ENCODE results near the gene PFN1. TPM values are rescaled to one million over a fixed set of nuclear protein-coding genes. Genes with fewer than 3 reads are reported as not detected.

PFN1 gene
- polyA plus RNA-seq, 1 donor from 2014 or later, result 145 TPM

DNA sequence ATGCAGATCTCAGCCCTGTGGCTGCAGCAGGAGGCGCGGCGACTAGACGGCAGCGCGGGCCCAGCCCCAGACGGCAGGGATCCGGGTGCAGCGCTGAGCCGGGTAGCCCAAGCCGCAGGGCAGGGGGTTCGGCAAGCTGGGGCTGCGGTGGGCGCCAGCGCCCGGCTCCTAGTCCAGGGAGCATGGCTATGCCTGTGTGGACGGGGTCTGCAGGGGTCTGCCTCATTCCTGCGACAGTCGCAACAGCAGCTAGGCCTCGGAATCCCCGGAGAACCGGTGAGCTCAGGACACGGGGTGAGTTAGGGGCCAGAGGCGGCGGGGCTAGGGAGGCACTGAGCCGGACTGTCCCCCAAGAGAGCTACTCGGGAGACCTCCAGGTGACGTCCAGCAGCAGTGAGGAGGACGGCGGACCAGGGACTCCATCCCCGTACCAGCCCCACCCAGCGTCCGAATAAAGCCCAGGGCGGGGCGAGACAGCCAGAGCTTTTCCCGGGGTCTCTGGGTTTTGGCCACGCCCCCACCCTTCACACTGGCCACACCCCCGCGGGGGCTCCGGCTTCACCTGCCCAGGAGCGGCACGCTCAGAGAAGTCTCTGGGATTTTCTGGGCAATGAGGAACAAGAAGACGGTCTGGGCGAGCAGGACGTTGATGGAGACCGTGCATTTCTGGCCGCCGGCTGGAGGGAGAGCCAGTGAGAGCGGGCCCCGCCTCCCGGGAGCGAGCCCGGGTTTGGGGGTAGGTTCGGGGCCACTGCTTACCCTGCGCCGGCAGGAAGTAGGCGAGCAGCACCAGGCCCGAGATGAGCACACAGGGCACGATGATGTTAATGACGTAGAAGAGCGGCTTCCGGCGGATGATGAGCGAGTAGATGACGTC is 47.9 kb downstream of the PFN1 start:
- Histone ChIP-seq H2AFZ (ENCODE audit: low read depth, low read length) (no peak overlapping the region), H3K36me3 (ENCODE audit: insufficient read depth, low read length) (no peaks in the 10 kb centered on the region), H3F3A (ENCODE audit: insufficient read depth, low read length, poor library complexity, severe bottlenecking) (no peaks in the 10 kb centered on the region), H3K27ac (ENCODE audit: low read length) (no peak overlapping the region), H3K4me2 (ENCODE audit: low read length) (no peak overlapping the region), H3K9ac (ENCODE audit: low read length) (no peak overlapping the region), H3K9me3 (ENCODE audit: low read length) (no peaks in the 10 kb centered on the region), H3K79me2 (replicated peaks; ENCODE audit: insufficient read depth, low read length) (no peaks in the 10 kb centered on the region), H3K27me3 (ENCODE audit: insufficient read depth, low read depth, low read length) (no peaks in the 10 kb centered on the region), H3K9me2 (ENCODE audit: insufficient read depth, low read length) (no peaks in the 10 kb centered on the region), H4K20me1 (ENCODE audit: insufficient read depth) (no peaks in the 10 kb centered on the region), H3K4me3 (ENCODE audit: low read length) (no peak overlapping the region)
- no peak for TF ChIP-seq EZH2 (IDR thresholded peaks at IDR 0.05; ENCODE audit: borderline replicate concordance, insufficient read depth, low read length, poor library complexity, severe bottlenecking)
- TF ChIP-seq SMC3 (conservative IDR thresholded peaks at IDR 0.05; ENCODE audit: poor library complexity), result no peak
- TF ChIP-seq, protein P1, sequence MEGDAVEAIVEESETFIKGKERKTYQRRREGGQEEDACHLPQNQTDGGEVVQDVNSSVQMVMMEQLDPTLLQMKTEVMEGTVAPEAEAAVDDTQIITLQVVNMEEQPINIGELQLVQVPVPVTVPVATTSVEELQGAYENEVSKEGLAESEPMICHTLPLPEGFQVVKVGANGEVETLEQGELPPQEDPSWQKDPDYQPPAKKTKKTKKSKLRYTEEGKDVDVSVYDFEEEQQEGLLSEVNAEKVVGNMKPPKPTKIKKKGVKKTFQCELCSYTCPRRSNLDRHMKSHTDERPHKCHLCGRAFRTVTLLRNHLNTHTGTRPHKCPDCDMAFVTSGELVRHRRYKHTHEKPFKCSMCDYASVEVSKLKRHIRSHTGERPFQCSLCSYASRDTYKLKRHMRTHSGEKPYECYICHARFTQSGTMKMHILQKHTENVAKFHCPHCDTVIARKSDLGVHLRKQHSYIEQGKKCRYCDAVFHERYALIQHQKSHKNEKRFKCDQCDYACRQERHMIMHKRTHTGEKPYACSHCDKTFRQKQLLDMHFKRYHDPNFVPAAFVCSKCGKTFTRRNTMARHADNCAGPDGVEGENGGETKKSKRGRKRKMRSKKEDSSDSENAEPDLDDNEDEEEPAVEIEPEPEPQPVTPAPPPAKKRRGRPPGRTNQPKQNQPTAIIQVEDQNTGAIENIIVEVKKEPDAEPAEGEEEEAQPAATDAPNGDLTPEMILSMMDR (IDR thresholded peaks at IDR 0.05; ENCODE audit: poor library complexity, severe bottlenecking), result no peak
- no peak for TF ChIP-seq RAD21 (conservative IDR thresholded peaks at IDR 0.05)
- TF ChIP-seq MXI1 (conservative IDR thresholded peaks at IDR 0.05; ENCODE audit: poor library complexity, severe bottlenecking), result no peak
- TF ChIP-seq TAF1 (IDR thresholded peaks at IDR 0.05; ENCODE audit: low read depth), result no peak
- no peak for TF ChIP-seq EP300 (conservative IDR thresholded peaks at IDR 0.05; ENCODE audit: poor library complexity, severe bottlenecking)

DNA sequence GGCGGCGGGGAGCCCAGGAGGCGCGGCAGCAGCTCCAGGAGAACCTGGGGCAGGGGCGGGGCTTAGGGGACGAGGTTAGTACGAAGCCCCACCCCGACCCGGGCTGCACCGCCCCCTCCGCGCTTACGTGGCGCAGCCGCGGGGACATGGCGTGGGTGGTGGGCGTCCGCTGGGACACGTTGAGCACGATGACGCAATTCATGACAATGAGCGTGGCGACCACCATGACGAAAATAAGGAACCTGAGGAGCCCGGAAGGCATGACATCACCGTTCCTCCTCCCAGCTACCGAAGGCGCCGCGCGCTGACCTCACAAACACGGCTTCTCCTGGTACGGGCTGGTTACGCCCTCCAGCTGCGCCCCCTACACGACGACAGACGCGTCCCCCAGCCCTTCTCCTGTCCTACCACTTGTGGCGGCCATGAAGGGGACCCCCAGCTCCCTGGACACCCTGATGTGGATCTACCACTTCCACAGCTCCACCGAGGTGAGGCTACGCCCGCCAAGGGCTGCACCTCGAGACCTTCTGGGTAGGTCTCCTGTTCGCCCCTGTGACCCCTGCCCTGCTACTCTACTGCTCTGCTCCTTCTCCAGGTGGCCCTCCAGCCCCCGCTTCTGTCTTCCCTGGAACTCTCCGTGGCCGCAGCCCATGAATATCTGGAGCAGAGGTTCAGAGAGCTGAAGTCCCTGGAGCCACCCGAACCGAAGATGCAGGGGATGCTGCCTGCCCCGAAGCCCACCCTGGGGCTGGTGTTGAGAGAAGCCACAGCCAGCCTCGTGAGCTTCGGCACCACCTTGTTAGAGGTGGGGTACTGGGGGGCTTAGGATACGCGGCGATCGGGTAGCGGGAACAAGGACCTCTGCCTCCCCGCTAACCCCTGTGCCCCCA is 48.7 kb downstream of the PFN1 start, which contains the start of gene C17orf107:
TSS of gene C17orf107 (plus strand) at position 196 of the 890 bp plus-strand sequence. CDS start at position 423, 227 bp downstream.
- Histone ChIP-seq H3K36me3 (ENCODE audit: insufficient read depth, low read length) (no peaks in the 10 kb centered on the region), H3F3A (ENCODE audit: insufficient read depth, low read length, poor library complexity, severe bottlenecking) (no peaks in the 10 kb centered on the region), H2AFZ (ENCODE audit: low read depth, low read length) (no peak within 1 kb of the TSS), H3K9me3 (ENCODE audit: low read length) (no peaks in the 10 kb centered on the region), H3K9ac (ENCODE audit: low read length) (no peak within 1 kb of the TSS), H4K20me1 (ENCODE audit: insufficient read depth) (no peaks in the 10 kb centered on the region), H3K9me2 (ENCODE audit: insufficient read depth, low read length) (no peaks in the 10 kb centered on the region), H3K27me3 (ENCODE audit: insufficient read depth, low read depth, low read length) (no peaks in the 10 kb centered on the region), H3K79me2 (replicated peaks; ENCODE audit: insufficient read depth, low read length) (no peaks in the 10 kb centered on the region), H3K4me2 (ENCODE audit: low read length) (no peak within 1 kb of the TSS), H3K27ac (ENCODE audit: low read length) (no peak within 1 kb of the TSS), H3K4me3 (ENCODE audit: low read length) (no peak within 1 kb of the TSS)
- TF ChIP-seq TAF1 (IDR thresholded peaks at IDR 0.05; ENCODE audit: low read depth) (no peak), MXI1 (conservative IDR thresholded peaks at IDR 0.05; ENCODE audit: poor library complexity, severe bottlenecking) (no peak), EP300 (conservative IDR thresholded peaks at IDR 0.05; ENCODE audit: poor library complexity, severe bottlenecking) (no peak), RAD21 (conservative IDR thresholded peaks at IDR 0.05) (no peak), POLR2AphosphoS5 (IDR thresholded peaks at IDR 0.05) (no peak), SMC3 (conservative IDR thresholded peaks at IDR 0.05; ENCODE audit: poor library complexity) (no peak), EZH2 (IDR thresholded peaks at IDR 0.05; ENCODE audit: borderline replicate concordance, insufficient read depth, low read length, poor library complexity, severe bottlenecking) (no peak)
- TF ChIP-seq, protein P1 (IDR thresholded peaks at IDR 0.05; ENCODE audit: poor library complexity, severe bottlenecking), result no peak
- TF ChIP-seq, protein P2, sequence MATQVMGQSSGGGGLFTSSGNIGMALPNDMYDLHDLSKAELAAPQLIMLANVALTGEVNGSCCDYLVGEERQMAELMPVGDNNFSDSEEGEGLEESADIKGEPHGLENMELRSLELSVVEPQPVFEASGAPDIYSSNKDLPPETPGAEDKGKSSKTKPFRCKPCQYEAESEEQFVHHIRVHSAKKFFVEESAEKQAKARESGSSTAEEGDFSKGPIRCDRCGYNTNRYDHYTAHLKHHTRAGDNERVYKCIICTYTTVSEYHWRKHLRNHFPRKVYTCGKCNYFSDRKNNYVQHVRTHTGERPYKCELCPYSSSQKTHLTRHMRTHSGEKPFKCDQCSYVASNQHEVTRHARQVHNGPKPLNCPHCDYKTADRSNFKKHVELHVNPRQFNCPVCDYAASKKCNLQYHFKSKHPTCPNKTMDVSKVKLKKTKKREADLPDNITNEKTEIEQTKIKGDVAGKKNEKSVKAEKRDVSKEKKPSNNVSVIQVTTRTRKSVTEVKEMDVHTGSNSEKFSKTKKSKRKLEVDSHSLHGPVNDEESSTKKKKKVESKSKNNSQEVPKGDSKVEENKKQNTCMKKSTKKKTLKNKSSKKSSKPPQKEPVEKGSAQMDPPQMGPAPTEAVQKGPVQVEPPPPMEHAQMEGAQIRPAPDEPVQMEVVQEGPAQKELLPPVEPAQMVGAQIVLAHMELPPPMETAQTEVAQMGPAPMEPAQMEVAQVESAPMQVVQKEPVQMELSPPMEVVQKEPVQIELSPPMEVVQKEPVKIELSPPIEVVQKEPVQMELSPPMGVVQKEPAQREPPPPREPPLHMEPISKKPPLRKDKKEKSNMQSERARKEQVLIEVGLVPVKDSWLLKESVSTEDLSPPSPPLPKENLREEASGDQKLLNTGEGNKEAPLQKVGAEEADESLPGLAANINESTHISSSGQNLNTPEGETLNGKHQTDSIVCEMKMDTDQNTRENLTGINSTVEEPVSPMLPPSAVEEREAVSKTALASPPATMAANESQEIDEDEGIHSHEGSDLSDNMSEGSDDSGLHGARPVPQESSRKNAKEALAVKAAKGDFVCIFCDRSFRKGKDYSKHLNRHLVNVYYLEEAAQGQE (IDR thresholded peaks at IDR 0.05; ENCODE audit: borderline replicate concordance), result no peak
